Measurements from ENCODE around the gene PIWIL1.

Gene PIWIL1

DNA sequence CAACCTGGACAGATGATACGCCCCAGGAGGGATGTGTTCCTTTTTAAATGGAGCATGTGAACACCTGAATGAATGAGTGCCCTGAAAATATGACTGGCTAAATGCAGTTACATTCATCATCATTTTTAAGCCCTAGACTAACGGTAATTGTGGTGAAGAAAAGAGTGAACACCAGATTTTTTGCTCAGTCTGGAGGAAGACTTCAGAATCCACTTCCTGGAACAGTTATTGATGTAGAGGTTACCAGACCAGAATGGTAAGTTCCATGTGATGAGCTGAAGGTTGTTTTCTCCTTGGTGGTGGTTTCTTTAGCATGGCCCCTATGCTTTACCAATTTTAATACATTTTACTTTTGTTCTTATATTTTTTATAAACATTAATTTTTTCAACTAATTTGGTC lies 29.3 kb downstream of the PIWIL1 start:
- TF ChIP-seq, protein P1, sequence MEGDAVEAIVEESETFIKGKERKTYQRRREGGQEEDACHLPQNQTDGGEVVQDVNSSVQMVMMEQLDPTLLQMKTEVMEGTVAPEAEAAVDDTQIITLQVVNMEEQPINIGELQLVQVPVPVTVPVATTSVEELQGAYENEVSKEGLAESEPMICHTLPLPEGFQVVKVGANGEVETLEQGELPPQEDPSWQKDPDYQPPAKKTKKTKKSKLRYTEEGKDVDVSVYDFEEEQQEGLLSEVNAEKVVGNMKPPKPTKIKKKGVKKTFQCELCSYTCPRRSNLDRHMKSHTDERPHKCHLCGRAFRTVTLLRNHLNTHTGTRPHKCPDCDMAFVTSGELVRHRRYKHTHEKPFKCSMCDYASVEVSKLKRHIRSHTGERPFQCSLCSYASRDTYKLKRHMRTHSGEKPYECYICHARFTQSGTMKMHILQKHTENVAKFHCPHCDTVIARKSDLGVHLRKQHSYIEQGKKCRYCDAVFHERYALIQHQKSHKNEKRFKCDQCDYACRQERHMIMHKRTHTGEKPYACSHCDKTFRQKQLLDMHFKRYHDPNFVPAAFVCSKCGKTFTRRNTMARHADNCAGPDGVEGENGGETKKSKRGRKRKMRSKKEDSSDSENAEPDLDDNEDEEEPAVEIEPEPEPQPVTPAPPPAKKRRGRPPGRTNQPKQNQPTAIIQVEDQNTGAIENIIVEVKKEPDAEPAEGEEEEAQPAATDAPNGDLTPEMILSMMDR (IDR thresholded peaks at IDR 0.05; ENCODE audit: control insufficient read depth, insufficient read depth, low read depth, low read length, missing control alignments): no peak
- no peak overlapping the region for H3K4me3 ChIP-seq (ENCODE audit: control insufficient read depth, low read depth, low read length)
- no peak for DNase-seq (ENCODE audit: low read depth)

DNA sequence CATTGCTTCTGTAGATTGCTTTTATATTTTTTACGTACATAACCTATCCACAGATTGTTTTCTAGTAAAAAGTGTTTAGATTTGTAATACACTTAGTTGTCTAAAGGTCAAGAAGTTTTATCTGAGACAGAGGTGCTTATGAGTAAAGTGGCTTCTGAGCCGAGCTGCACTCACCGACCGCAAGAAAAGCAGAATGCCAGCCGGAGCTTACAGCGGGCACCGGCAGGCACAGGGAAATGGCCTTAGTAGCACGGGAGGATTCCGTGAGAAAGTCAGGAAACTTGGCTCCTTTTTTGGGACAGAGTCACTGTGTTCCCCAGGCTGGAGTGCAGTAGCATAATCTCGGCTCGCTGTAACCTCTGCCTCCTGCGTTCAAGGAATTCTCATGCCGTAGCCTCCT lies 29.8 kb downstream of the PIWIL1 start:
- TF ChIP-seq, protein P1 (IDR thresholded peaks at IDR 0.05; ENCODE audit: control insufficient read depth, insufficient read depth, low read depth, low read length, missing control alignments): no peak
- no peak for DNase-seq (ENCODE audit: low read depth)

DNA sequence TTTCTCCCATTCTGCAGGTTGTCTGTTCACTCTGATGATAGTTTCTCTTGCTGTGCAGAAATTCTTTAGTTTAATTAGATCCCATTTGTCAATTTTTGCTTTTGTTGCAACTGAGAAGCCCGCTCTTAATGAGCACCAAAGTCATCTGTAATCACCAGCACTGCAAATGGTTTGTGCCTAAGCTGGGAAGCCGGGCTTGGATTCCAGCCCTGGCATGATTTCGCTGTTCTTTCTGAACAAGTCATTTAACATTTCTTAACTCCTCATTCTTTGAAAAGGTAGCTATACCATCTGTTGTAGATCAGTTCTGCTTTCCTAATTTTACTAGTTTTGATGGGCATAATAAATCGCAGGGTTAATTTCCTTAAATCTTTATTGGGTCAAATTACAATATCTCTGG lies 32.1 kb downstream of the PIWIL1 start:
- no peak overlapping the region for H3K4me3 ChIP-seq (ENCODE audit: control insufficient read depth, low read depth, low read length)
- no peak for DNase-seq (ENCODE audit: low read depth)
- TF ChIP-seq, protein P1 (IDR thresholded peaks at IDR 0.05; ENCODE audit: control insufficient read depth, insufficient read depth, low read depth, low read length, missing control alignments): no peak

More for the DNA sequence above, 29.8 kb downstream of the PIWIL1 start:
- H3K4me3 ChIP-seq (ENCODE audit: control insufficient read depth, low read depth, low read length): no peak overlapping the region

DNA sequence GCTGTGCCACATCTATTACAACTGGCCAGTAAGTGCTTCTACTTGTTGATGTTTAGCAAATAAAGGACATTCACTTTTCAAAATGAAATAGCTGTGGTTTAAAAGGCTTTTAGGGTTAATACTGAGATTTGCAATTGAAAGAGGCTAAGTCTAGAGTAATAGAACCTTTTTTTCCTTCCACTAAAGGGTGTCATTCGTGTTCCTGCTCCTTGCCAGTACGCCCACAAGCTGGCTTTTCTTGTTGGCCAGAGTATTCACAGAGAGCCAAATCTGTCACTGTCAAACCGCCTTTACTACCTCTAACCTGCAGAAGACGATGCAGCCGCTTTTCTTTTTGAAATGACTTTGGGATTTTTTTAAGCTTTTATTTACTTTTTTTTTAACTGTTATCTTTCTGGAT lies 33.6 kb downstream of the PIWIL1 start:
- TF ChIP-seq, protein P1 (IDR thresholded peaks at IDR 0.05; ENCODE audit: control insufficient read depth, insufficient read depth, low read depth, low read length, missing control alignments): no peak

DNA sequence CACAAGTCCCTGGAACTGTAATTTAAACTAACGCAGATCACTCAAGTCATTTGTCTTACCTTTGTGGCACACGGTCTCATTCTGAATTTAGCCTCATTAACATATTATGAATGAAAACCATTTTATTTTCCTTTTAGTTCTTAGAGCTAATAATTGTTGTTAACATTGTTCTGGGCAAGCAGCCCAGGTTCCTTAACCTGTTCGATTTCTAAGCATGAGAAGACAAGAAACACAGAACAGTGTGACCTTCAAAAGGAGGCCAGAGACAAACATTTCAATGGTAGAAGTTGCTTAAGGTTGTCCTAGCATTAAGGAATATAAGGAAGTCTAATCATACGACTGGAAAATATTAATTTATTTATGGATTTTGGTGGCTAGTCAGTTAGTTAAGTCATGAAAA lies 35.2 kb downstream of the PIWIL1 start:
- TF ChIP-seq, protein P1 (IDR thresholded peaks at IDR 0.05; ENCODE audit: control insufficient read depth, insufficient read depth, low read depth, low read length, missing control alignments): no peak
- no peak overlapping the region for H3K4me3 ChIP-seq (ENCODE audit: control insufficient read depth, low read depth, low read length)
- no peak for DNase-seq (ENCODE audit: low read depth)

More for the DNA sequence above, 33.6 kb downstream of the PIWIL1 start:
- no peak for DNase-seq (ENCODE audit: low read depth)
- H3K4me3 ChIP-seq (ENCODE audit: control insufficient read depth, low read depth, low read length): no peak overlapping the region

DNA sequence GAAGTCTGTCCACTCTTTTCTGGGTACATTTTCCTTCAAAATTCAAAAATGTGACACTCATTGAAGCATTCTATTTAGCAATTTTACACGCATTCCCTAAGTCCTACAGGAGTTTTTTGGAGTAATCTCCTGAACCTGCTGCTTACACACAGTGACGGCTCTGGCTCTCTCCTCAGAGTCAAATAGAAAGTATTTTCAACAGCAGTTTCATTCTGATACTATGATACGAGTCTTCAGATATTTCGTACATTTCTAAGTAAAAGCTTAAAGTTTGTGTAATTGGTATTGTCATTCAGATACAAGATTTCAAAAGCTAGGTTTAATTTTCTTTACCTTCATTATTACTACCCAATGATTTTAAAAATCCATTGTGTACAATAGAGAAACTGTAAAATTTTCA lies 36.4 kb downstream of the PIWIL1 start:
- no peak for DNase-seq (ENCODE audit: low read depth)
- H3K4me3 ChIP-seq (ENCODE audit: control insufficient read depth, low read depth, low read length): no peak overlapping the region
- TF ChIP-seq, protein P1 (IDR thresholded peaks at IDR 0.05; ENCODE audit: control insufficient read depth, insufficient read depth, low read depth, low read length, missing control alignments): no peak
